Right ventricle myocardium inferior (tissue), 1 donor: ENCODE measurements around the gene ALPK3. TPM values are rescaled to one million over a fixed set of nuclear protein-coding genes. Genes with fewer than 3 reads are reported as not detected.

ENCODE experiments used
- ATAC-seq: fragments of 200-7000 bp; cut with Tn5 transposase; one replicate; pipeline ENCODE4 v1.9.1; 2020; ENCODE audit warnings: mild to moderate bottlenecking, moderate library complexity
- DNase-seq: peaks from one replicate; pipeline ENCODE4 v3.0.0; 2021; ENCODE audit errors: missing footprints
- intact Hi-C: fragments of 100-400 bp; cut with DNase I; formaldehyde crosslinking; loops from one replicate; pipeline ENCODE4 v1.11.0; 2022
- total RNA-seq: library from RNA; stranded (reverse); fragmentation: NEBNext Ultra II Directional; extraction: Animal tissue kit (Norgen Biotek cat#: 25700); gene quantifications from one replicate; pipeline ENCODE4 v1.2.1, GENCODE V29; 2021
- donor health status: DM: no; HTN: yes; CAD: no; lungs with severe emphysema.

Gene ALPK3
- total RNA-seq, 1 donor from 2014 or later, result 132 TPM

DNA sequence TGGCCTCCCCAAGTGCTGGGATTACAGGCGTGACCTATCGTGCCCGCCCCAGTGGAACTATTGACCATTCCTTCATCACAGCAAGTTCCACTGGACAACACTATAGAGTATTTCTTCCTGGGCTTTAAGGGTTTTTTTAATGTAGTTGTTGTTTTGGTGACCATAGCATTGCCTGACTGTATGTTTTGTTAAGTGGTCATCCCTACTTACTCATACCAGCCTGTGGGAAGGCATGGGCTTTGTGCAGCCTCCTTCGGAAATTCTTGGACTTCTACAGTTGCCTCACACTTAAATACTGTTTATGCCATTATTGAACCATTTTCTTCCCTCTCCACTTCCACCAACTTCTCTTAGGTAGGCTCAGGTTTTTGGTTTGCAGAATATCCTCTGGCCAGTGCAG is 19.9 kb upstream of the ALPK3 start:
- intact Hi-C loops, result no loop called here
- no peak for ATAC-seq
- DNase-seq, result no peak

- ATAC-seq (no peak), DNase-seq (no peak)
- intact Hi-C loops, result no loop called here
Measured at GRCh38 chr15:84797801-84798200, 19.4 kb upstream of the ALPK3 start.

DNA sequence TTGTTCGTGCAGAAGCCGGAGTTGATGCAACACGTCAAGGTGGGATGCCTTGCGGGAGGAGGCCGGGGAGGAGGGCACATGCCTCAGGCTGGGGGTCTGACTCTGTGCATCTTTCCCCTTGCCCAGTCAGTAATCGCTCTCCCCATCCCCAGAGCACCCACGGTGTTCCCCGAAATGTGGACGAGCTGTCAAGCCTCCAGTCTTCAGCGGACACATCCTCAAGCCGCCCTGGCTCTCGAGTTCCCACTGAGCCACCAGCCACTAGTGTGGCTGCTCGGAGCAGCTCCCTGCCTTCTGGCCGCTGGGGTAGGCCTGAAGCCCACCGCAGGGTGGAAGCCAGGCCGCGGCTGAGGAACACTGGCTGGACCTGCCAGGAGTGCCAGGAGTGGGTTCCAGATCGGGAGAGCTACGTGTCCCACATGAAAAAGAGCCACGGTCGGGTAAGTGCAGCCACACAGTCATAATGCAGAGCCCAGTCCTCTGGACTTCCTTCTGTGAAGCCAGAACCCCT is 18.7 kb upstream of the ALPK3 start:
- DNase-seq (no peak), ATAC-seq (no peak)
- intact Hi-C loops, result no loop called here

GRCh38 chr15:84799511-84800187 is 17.5 kb upstream of the ALPK3 start:
- DNase-seq, result no peak
- peak; percentile 19 for ATAC-seq
- intact Hi-C loops, result no loop called here

- intact Hi-C loops, result no loop called here
- DNase-seq, result no peak
Measured at GRCh38 chr15:84800365-84800806, 16.8 kb upstream of the ALPK3 start.

GRCh38 chr15:84804005-84804900 is 12.9 kb upstream of the ALPK3 start:
- intact Hi-C loops, result no loop called here
- no peak for ATAC-seq

More at GRCh38 chr15:84800365-84800806, 16.8 kb upstream of the ALPK3 start:
- ATAC-seq, result no peak

GRCh38 chr15:84805221-84805620 is 11.9 kb upstream of the ALPK3 start:
- DNase-seq (no peak), ATAC-seq (no peak)
- intact Hi-C loops, result no loop called here

More at GRCh38 chr15:84804005-84804900, 12.9 kb upstream of the ALPK3 start:
- no peak for DNase-seq

GRCh38 chr15:84807228-84807627 is 9.9 kb upstream of the ALPK3 start:
- DNase-seq (no peak), ATAC-seq (no peak)
- intact Hi-C loops, result no loop called here

GRCh38 chr15:84810073-84810840 is 6.9 kb upstream of the ALPK3 start:
- DNase-seq, result no peak
- intact Hi-C loops, result no loop called here
- ATAC-seq, result peak; percentile 67

DNA sequence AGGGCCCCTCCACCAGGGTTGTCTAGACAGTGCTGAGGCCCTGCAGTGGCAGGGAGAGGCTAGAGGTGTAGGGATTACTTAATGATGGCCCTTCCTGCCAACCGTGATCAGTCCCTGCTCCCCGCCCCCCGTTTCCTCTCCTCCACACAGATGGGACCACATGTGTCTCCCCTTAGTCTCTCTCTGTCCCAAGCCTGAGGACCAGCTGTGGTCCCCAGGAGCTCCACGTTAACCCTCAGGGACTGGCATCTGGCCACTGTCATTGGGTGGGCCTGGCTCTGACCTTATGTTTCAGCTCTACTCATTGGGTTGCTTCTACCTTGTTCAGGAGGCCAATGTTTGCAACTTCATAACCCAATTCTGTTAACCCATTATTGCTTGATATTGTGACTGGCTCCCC is 6.0 kb upstream of the ALPK3 start:
- intact Hi-C loops, result no loop called here
- ATAC-seq, result no peak
- DNase-seq, result no peak

GRCh38 chr15:84811828-84812227 is 5.3 kb upstream of the ALPK3 start:
- ATAC-seq (no peak), DNase-seq (no peak)
- intact Hi-C loops, result no loop called here

DNA sequence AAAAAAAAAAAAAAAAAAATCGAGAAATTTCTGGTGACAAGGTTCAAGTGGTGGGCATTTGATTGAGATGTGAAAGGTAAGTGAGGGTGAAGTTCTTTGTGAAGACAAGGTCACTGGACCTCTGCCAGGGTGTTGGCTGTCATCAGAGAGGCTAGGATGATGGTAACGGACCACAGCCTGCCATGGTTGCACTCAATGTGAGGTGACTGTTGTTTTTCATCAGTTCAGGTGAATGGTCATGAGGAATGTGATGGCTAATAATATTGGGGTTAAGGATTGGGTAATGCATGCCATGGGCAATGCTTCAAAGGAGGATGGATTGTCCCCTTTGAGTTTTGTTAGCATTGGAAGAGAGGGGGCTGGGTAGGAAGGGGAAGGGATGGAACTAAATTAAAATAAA is 4.3 kb upstream of the ALPK3 start:
- intact Hi-C loops, result no loop called here
- DNase-seq (no peak), ATAC-seq (no peak)

DNA sequence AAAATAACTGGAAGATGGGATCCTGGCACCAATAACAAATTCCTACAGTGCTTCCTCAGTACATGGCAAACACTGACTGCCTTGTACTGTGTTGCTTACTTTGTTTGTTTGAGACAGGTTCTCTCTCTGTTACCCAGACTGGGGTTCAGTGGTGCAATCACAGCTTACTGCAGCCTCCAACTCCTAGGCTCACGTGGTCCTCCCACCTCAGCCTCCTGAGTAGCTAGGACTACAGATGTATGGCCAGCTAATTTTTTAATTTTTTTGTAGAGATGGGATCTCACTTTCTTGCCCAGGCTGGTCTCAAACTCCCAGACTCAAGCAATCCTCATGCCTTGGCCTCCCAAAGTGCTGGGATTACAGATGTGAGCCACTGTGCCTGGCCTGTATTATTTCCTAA is 3.7 kb upstream of the ALPK3 start:
- ATAC-seq, result no peak
- intact Hi-C loops, result no loop called here

DNA sequence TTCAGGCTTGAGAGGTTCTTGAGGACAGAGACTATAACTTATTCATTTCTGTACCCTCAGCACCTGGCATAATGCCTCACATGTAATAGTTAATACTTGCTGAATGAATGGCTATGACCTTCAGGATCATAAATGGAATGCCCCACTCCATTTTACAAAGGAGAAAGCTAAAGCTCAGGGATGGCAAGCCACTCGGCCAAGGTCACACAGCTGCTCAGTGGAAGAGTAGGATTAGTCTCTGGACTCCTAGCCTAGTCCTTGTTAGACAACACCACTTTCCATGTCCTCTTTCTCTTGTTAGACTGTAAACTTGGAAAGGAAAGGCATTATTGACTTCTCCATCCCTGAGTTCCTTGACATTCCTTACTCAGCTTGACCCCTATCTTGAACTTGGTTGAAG is 3.2 kb upstream of the ALPK3 start:
- ATAC-seq, result no peak
- no peak for DNase-seq
- intact Hi-C loops, result no loop called here

More for the DNA sequence above, 3.7 kb upstream of the ALPK3 start:
- DNase-seq, result no peak

DNA sequence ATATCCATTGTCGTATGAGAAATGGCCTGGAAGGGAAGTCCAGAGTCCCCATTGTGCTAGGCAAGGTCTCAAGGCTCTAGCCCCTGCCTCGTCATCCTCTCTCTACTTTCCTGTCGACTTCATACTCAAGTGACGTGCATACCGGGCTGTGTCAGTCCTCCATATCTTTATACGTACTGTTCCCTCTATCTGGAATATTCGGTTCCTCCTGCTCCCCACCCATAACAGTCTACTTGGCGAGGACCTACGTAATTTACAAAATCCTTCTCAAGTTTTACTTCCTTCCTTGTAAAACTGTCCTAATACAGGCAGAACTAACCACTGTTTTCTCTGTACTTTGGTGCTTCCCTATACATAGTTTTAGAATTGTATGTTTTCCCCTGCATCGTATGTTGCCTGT is 2.2 kb upstream of the ALPK3 start:
- no peak for DNase-seq
- ATAC-seq, result no peak
- intact Hi-C loops, result loop anchor here (5.0 kb wide), 1 partner anchor 158 kb away; the partner anchor contains the start of gene NMB

DNA sequence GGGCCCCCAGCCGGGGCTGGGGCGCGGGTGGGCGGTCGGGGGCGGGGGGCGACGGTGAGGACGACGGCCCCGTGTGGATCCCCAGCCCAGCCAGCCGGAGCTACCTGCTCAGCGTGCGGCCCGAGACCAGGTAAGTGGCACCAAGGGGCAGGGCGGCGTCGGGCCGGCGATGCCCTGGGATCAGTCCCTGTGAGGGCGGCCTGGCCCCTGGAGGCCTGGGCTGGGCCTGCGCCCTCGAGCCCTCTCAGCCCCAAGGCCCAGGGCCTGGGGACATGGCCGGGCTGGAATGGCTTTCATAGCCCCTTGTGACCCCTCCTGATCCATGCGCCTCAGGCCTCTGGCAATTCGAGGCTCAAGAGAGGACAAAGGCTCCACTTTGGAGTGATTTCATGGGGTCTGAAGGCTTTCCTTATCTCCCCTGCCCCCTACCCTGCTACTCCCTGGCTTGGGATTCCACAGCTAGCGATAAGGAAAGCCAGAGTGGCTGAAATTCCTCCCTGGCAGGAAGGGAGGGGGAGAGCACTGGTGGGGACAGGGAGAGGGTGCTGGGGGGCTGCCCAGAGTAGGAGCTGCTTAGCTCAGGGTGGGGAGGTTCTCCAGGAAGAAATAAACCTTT is 418 bp downstream of the ALPK3 start:
- ATAC-seq (peak; percentile 27), DNase-seq (no peak)
- intact Hi-C loops, result loop anchor here (1.0 to 5.0 kb wide), 3 partner anchors 17 to 160 kb away; partner anchors contain the start of genes NMB and ZNF592

- intact Hi-C loops, result loop anchor here (1.0 to 5.0 kb wide), 3 partner anchors 16 to 161 kb away; partner anchors contain the start of genes NMB and ZNF592
- DNase-seq (no peak), ATAC-seq (no peak)
Measured at GRCh38 chr15:84818261-84819131, 1.3 kb downstream of the ALPK3 start.
